Nucleus accumbens (tissue), 56 donors: ENCODE measurements around the gene TNFRSF18.

Experiments used
- DNase-seq, 56 donors: peaks; one replicate each; lab custom pipeline; 2025; lab: John Stamatoyannopoulos, UW

Gene TNFRSF18

DNA sequence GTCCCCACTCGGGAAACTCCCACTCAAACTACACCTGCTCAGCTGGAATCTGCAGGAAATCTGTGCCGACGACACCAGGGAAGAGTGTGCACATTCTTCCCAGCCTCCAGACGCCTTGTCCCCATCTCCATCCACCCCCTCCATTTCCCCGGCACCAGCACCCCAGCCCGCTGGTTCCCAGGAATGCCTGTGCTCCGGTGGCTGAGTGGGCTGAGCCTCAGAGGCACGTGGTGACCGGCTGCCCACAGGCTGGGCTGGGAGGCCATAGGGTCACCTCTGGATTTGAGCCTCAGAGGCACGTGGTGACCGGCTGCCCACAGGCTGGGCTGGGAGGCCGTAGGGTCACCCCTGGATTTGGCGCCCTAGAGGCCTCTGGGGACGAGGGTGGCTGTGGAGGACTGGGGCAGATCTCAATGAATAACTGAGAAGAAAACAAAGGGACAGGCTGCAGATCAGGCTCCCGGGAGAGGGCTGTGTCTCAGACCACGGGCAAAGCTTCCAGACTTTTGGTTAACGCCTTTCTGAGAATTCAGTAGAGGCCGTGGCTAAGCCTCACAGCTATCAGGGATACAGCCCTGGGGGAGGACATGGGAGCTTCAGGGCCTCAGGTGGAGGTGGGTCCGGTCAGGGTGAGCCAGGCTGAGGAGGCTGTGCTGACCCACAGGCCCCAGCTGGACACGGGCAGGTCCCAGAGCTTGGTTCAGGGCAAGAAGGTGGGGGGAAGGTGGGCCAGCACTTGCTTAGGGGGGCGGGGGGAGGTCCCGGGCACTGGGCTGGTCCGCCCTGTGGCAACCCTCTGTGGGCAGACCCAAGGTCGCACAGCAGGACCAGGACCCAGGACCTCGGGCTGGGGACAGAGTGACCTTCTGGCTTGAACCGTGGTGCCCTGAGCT, 50.0 kb downstream of the TNFRSF18 start:
- DNase-seq: peak in 3 of 56 donors; percentile 6 to 13 (median 7)

DNA sequence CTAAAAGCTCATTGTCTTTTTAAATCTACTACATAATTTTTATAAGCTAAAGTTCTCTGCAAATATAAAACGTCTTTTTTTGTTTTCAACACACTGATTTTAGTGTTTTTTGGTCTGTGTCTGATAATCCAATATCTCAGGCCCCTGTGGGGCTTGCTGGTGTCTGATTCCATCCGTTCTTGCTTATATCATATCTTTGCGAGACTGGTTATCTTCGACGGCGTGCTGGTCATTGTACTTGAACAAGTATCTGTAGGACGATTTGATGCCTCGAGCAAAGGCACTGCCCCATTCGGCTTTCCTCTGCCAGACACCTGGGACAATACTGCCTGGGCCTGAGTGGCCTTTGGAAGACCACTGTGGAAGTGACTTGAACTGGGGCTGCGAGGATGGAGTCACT, 51.1 kb downstream of the TNFRSF18 start:
- DNase-seq: no peak

DNA sequence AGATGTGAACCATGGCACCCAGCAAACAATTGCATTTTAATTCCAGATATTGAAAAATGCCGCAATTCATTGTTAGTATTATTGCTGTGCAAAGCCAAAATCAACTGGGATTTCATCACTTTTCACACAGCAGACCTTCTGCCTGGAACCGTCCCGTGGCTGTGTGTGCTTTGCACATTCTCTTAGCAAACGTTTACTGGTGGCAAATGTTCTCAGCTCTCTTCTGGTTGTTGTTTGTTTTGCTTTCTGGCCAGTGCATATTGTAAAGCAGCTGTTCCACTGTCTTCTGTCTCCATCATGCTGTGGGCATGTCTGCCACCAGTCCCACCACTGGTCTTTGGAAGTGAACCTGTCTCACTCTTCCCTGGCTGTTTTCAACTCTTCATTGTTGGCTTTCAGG, 52.5 kb downstream of the TNFRSF18 start:
- DNase-seq: no peak
